ENCODE results near the gene ATP2B1. TPM values are rescaled to one million over a fixed set of nuclear protein-coding genes. Genes with fewer than 3 reads are reported as not detected.

Gene ATP2B1
- total RNA-seq, 2 donors from 2014 or later = 14.9 to 18.5 TPM

GRCh38 chr12:89655841-89656240 is 52.8 kb downstream of the ATP2B1 start:
- DNase-seq (ENCODE audit: low spot score) = no peak
- H3K27me3 ChIP-seq = no peaks in the 10 kb centered on the region
- no peaks in the 10 kb centered on the region for H3K36me3 ChIP-seq
- no peak overlapping the region for H3K4me3 ChIP-seq
- no peak overlapping the region for H3K27ac ChIP-seq
- TF ChIP-seq, protein P1, sequence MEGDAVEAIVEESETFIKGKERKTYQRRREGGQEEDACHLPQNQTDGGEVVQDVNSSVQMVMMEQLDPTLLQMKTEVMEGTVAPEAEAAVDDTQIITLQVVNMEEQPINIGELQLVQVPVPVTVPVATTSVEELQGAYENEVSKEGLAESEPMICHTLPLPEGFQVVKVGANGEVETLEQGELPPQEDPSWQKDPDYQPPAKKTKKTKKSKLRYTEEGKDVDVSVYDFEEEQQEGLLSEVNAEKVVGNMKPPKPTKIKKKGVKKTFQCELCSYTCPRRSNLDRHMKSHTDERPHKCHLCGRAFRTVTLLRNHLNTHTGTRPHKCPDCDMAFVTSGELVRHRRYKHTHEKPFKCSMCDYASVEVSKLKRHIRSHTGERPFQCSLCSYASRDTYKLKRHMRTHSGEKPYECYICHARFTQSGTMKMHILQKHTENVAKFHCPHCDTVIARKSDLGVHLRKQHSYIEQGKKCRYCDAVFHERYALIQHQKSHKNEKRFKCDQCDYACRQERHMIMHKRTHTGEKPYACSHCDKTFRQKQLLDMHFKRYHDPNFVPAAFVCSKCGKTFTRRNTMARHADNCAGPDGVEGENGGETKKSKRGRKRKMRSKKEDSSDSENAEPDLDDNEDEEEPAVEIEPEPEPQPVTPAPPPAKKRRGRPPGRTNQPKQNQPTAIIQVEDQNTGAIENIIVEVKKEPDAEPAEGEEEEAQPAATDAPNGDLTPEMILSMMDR (IDR thresholded peaks at IDR 0.05) = no peak
- no peaks in the 10 kb centered on the region for H3K4me1 ChIP-seq
- no peaks in the 10 kb centered on the region for H3K9me3 ChIP-seq

GRCh38 chr12:89651192-89651591 is 57.4 kb downstream of the ATP2B1 start:
- no peak overlapping the region for H3K4me3 ChIP-seq
- no peaks in the 10 kb centered on the region for H3K27me3 ChIP-seq
- DNase-seq (ENCODE audit: low spot score) = no peak
- H3K27ac ChIP-seq = no peak overlapping the region
- no peaks in the 10 kb centered on the region for H3K36me3 ChIP-seq
- H3K9me3 ChIP-seq = no peaks in the 10 kb centered on the region
- TF ChIP-seq, protein P1 (IDR thresholded peaks at IDR 0.05) = no peak
- H3K4me1 ChIP-seq = no peaks in the 10 kb centered on the region

DNA sequence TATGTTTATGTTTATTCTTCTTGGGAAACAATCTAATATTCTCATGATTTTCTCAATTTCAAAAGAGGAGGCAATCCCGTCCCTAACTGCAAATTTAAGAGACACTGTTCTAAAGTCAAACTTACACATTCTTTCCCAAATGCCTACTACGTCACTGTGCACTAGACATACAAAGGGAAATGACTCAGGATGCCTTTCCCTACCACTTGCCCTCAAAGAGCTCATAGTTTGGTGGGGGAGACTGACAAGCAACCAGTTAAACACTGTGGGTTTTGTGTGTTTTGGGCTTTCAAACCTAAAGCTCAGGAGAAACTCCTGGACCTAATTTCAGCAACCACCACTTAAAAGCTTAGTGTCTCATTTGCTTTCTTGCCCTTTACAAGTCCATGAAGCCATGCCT is 58.4 kb downstream of the ATP2B1 start:
- TF ChIP-seq, protein P1 (IDR thresholded peaks at IDR 0.05) = no peak
- Histone ChIP-seq H3K9me3 (no peaks in the 10 kb centered on the region), H3K27ac (no peak overlapping the region), H3K4me3 (no peak overlapping the region), H3K36me3 (no peaks in the 10 kb centered on the region), H3K4me1 (no peaks in the 10 kb centered on the region), H3K27me3 (no peaks in the 10 kb centered on the region)
- DNase-seq (ENCODE audit: low spot score) = no peak

DNA sequence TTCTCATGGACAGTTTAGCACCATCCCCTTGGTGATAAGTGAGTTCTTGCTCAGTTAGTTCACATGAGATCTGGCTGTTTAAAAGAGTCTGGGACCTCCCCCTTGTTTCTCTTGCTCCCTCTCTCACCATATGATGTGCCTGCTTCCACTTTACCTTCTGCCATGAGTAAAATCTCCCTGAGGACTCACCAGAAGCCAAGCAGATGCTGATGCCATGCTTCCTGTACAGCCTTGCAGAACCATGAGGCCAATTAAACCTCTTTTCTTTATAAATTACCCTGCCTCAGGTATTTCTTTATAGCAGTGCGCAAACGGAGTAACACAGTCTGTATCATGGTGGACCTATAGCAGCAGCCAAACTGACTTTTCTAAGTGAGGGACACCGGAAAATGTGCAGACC is 58.8 kb downstream of the ATP2B1 start:
- Histone ChIP-seq H3K9me3 (no peaks in the 10 kb centered on the region), H3K36me3 (no peaks in the 10 kb centered on the region), H3K27me3 (no peaks in the 10 kb centered on the region), H3K4me1 (no peaks in the 10 kb centered on the region), H3K4me3 (no peak overlapping the region), H3K27ac (no peak overlapping the region)
- TF ChIP-seq, protein P1 (IDR thresholded peaks at IDR 0.05) = no peak
- DNase-seq (ENCODE audit: low spot score) = no peak

GRCh38 chr12:89649139-89649538 is 59.5 kb downstream of the ATP2B1 start:
- no peak for DNase-seq (ENCODE audit: low spot score)
- TF ChIP-seq, protein P1 (IDR thresholded peaks at IDR 0.05) = no peak
- Histone ChIP-seq H3K36me3 (no peaks in the 10 kb centered on the region), H3K4me1 (no peaks in the 10 kb centered on the region), H3K27me3 (no peaks in the 10 kb centered on the region), H3K27ac (no peak overlapping the region), H3K4me3 (no peak overlapping the region), H3K9me3 (no peaks in the 10 kb centered on the region)

GRCh38 chr12:89648211-89648930 is 60.3 kb downstream of the ATP2B1 start:
- DNase-seq (ENCODE audit: low spot score) = no peak
- H3K4me1 ChIP-seq = no peaks in the 10 kb centered on the region
- no peak overlapping the region for H3K4me3 ChIP-seq
- no peaks in the 10 kb centered on the region for H3K27me3 ChIP-seq
- H3K27ac ChIP-seq = no peak overlapping the region
- TF ChIP-seq, protein P1 (IDR thresholded peaks at IDR 0.05) = no peak
- H3K9me3 ChIP-seq = no peaks in the 10 kb centered on the region
- H3K36me3 ChIP-seq = no peaks in the 10 kb centered on the region

Measured in right atrium auricular region (tissue), 2 donors.